Endothelial cell of umbilical vein (primary cell): ENCODE measurements around the gene IPO9. TPM values are rescaled to one million over a fixed set of nuclear protein-coding genes. Genes with fewer than 3 reads are reported as not detected.
A peak's percentile ranks its signal among the peaks of the same experiment; 100 is the strongest.

ENCODE experiments used
- BruUV-seq: library from RNA; stranded (reverse); fragments of 400-500 nt; replicated peaks from 2 replicates; lab custom pipeline; 2021; lab: Mats Ljungman, UMichigan
- CTCF ChIA-PET: fragments of 300-600, 350-600 bp; sonication (Branson Sonifier 250); formaldehyde crosslinking; loops from one replicate; lab custom pipeline; 2021; ENCODE audit warnings: antibody characterized with exemption, inconsistent platforms; lab: Charles Lee
- POLR2A ChIA-PET: fragments of 300-600, 350-600 bp; sonication (Branson Sonifier 250); formaldehyde crosslinking; loops from one replicate; lab custom pipeline; 2021; ENCODE audit warnings: antibody characterized with exemption, inconsistent platforms; lab: Charles Lee
- DNase-seq: peaks from one replicate; pipeline ENCODE4 v3.0.0-alpha.2; 2011; ENCODE audit warnings: low read depth, low spot score
- FAIRE-seq: peaks from 2 replicates; lab custom pipeline; 2011; peaks lifted over from hg19 to GRCh38; lab: Jason Lieb, UNC
- H2AFZ ChIP-seq: 2 replicates; pipeline ENCODE4 v1.6.0; 2012; ENCODE audit warnings: low read depth, low read length, control low read depth, inconsistent platforms
- H3K27ac ChIP-seq: 2 replicates; pipeline ENCODE4 v1.5.1; 2011; ENCODE audit warnings: low read depth, mild to moderate bottlenecking, control low read depth, low read length, moderate library complexity; ENCODE audit not compliant: insufficient read depth
- H3K27me3 ChIP-seq, 2 experiments: 2 replicates each; pipeline versions ENCODE4 v1.6.0 to v1.6.1; 2011; ENCODE audit warnings: low read length in 2 of 2, mixed read lengths in 1 of 2; ENCODE audit not compliant: control insufficient read depth in 2 of 2, insufficient read depth in 2 of 2
- H3K36me3 ChIP-seq, 2 experiments: 2 replicates in 1 of 2; 3 replicates in 1 of 2; pipeline ENCODE4 v1.5.1; 2011; ENCODE audit warnings: low read length in 2 of 2, mild to moderate bottlenecking in 1 of 2, moderate library complexity in 1 of 2; ENCODE audit not compliant: control insufficient read depth in 2 of 2, insufficient read depth in 2 of 2; ENCODE audit errors: extremely low read depth in 1 of 2
- H3K4me1 ChIP-seq: 3 replicates; pipeline ENCODE4 v1.5.1; 2011; ENCODE audit warnings: mild to moderate bottlenecking, low read length; ENCODE audit not compliant: control insufficient read depth, insufficient read depth; ENCODE audit errors: extremely low read depth
- H3K4me2 ChIP-seq: 2 replicates; pipeline ENCODE4 v1.6.1; 2011; ENCODE audit warnings: low read length, control low read depth, mixed read lengths; ENCODE audit not compliant: insufficient read depth
- H3K4me3 ChIP-seq, 3 experiments: fragments of 200-600 bp in 1 of 3; sonication (generic), shearing (Covaris generic) in 1 of 3; replicated peaks in 1 of 3; 2 replicates each; pipeline ENCODE4 v1.5.1; 2011 to 2016; ENCODE audit warnings: control low read depth in 3 of 3, low read length in 3 of 3, mild to moderate bottlenecking in 2 of 3, inconsistent platforms in 1 of 3, low read depth in 1 of 3, moderate library complexity in 1 of 3; ENCODE audit not compliant: insufficient read depth in 1 of 3
- H3K79me2 ChIP-seq: 2 replicates; pipeline ENCODE4 v1.6.0; 2012; ENCODE audit warnings: low read length, inconsistent platforms; ENCODE audit not compliant: control insufficient read depth, insufficient read depth
- H3K9ac ChIP-seq: replicated peaks from 2 replicates; pipeline ENCODE3; 2011; ENCODE audit warnings: low read length, control low read depth; ENCODE audit not compliant: insufficient read depth; ENCODE audit errors: extremely low read depth
- H3K9me1 ChIP-seq: replicated peaks from 3 replicates; pipeline ENCODE4 v1.6.0; 2011; ENCODE audit warnings: mild to moderate bottlenecking, low read length; ENCODE audit not compliant: control insufficient read depth, insufficient read depth; ENCODE audit errors: extremely low read depth
- H3K9me3 ChIP-seq: replicated peaks from 2 replicates; pipeline ENCODE4 v1.5.1; 2012; ENCODE audit warnings: low read length, inconsistent platforms; ENCODE audit not compliant: control insufficient read depth, insufficient read depth
- H4K20me1 ChIP-seq: replicated peaks from 2 replicates; pipeline ENCODE3; 2011; ENCODE audit warnings: mild to moderate bottlenecking, low read length; ENCODE audit not compliant: control insufficient read depth, insufficient read depth; ENCODE audit errors: extremely low read depth
- CTCF ChIP-seq, 2 donors: IDR thresholded peaks; 1 replicate in 1 of 2; 2 replicates in 1 of 2; pipeline ENCODE4 v1.5.1; 2011; ENCODE audit warnings: low read length in 2 of 2, mild to moderate bottlenecking in 2 of 2, moderate library complexity in 2 of 2, control low read depth in 1 of 2, inconsistent platforms in 1 of 2, low read depth in 1 of 2; ENCODE audit not compliant: insufficient read depth in 1 of 2; ENCODE audit errors: extremely low read depth in 1 of 2
- EZH2 ChIP-seq: IDR thresholded peaks from 2 replicates; pipeline ENCODE4 v1.6.1; 2012; ENCODE audit warnings: borderline replicate concordance, low read depth, mild to moderate bottlenecking, moderate library complexity, low read length, inconsistent platforms; ENCODE audit not compliant: severe bottlenecking
- FOS ChIP-seq: IDR thresholded peaks from 2 replicates; pipeline ENCODE4 v1.6.1; 2011; ENCODE audit warnings: mild to moderate bottlenecking, low read length, moderate library complexity, borderline replicate concordance; ENCODE audit not compliant: insufficient read depth
- GATA2 ChIP-seq: IDR thresholded peaks from 2 replicates; pipeline ENCODE4 v1.7.0; 2011; ENCODE audit warnings: low read depth, mild to moderate bottlenecking, moderate library complexity, mixed read lengths, low read length; ENCODE audit not compliant: insufficient read length, insufficient read depth
- JUN ChIP-seq: IDR thresholded peaks from 2 replicates; pipeline ENCODE4 v1.6.1; 2011; ENCODE audit warnings: borderline replicate concordance, low read depth; ENCODE audit not compliant: insufficient read length, insufficient read depth
- MAX ChIP-seq: IDR thresholded peaks from 2 replicates; pipeline ENCODE4 v1.6.1; 2011; ENCODE audit not compliant: insufficient read depth, insufficient read length
- MYC ChIP-seq: IDR thresholded peaks from one replicate; pipeline ENCODE4 v1.6.1; 2011; ENCODE audit warnings: mild to moderate bottlenecking, low read depth, low read length
- POLR2A ChIP-seq: IDR thresholded peaks from 2 replicates; pipeline ENCODE4 v1.6.1; 2012; ENCODE audit warnings: low read depth, mild to moderate bottlenecking, control low read depth, low read length
- POLR2AphosphoS5 ChIP-seq: IDR thresholded peaks from 2 replicates; pipeline ENCODE4 v1.6.1; 2012; ENCODE audit warnings: low read depth, mild to moderate bottlenecking, control low read depth, low read length, moderate library complexity; ENCODE audit not compliant: insufficient read depth
- dilution Hi-C: fragments of 300-500 bp; cut with MboI; formaldehyde crosslinking; loops from one replicate; pipeline ENCODE4 v1.15.0; 2019; ENCODE audit warnings: low sequenced_read_pairs; ENCODE audit not compliant: extremely low pct_ligation_motif_present
- intact Hi-C: fragments of 100-400 bp; cut with micrococcal nuclease; formaldehyde crosslinking; loops from one replicate; pipeline ENCODE4 v1.10.0; 2022
- polyA plus RNA-seq, 4 experiments: library from polyadenylated mRNA; depleted of rRNA in 3 of 4; stranded (reverse) in 3 of 4; unstranded in 1 of 4; fragments of >200 nt; gene quantifications; 2 replicates each; pipeline versions ENCODE4 v1.2.1 to v1.2.3, GENCODE V29; 2011 to 2012; ENCODE audit warnings: missing spikeins in 1 of 4
- total RNA-seq: library from RNA; stranded (reverse); gene quantifications from 2 replicates; pipeline ENCODE4 v1.2.3, GENCODE V29; 2021

Gene IPO9
- total and polyA plus RNA-seq, 2 donors (not counting 3 experiments of a cell fraction or from before 2014, with no cell fraction given): 53.4 to 104 TPM

GRCh38 chr1:201807958-201808632, 20.9 kb upstream of the IPO9 start:
- Histone ChIP-seq H3K9me3 (no peaks in the 10 kb centered on the region), H4K20me1 (no peaks in the 10 kb centered on the region), H3K4me2 (no peak overlapping the region), H3K27ac (no peak overlapping the region), H3K9me1 (no peaks in the 10 kb centered on the region), H2AFZ (no peak overlapping the region), H3K4me3 (no peak overlapping the region), H3K36me3 (peaks cover 53 to 79% of the 10 kb centered on the region in 2 experiments), H3K79me2 (no peaks in the 10 kb centered on the region), H3K27me3 (no peaks in the 10 kb centered on the region), H3K9ac (no peak overlapping the region), H3K4me1 (no peaks in the 10 kb centered on the region)
- TSS peak; percentile 70 for BruUV-seq
- CTCF ChIA-PET: interaction anchor here (1.3 to 2.0 kb wide), 2 partner anchors 13 to 15 kb away, joined by 5 read pairs; no protein-coding TSS in a partner anchor
- POLR2A ChIA-PET: no interaction called here
- intact Hi-C loops (no loop called here), dilution Hi-C loops (no loop called here)
- TF ChIP-seq FOS (no peak), JUN (no peak), CTCF (IDR thresholded peaks at IDR 0.05; ENCODE audit: extremely low read depth in 1 of 2, insufficient read depth in 1 of 2, low read depth in 1 of 2, low read length in 2 of 2) (no peak), MAX (no peak), MYC (no peak), POLR2AphosphoS5 (no peak), EZH2 (no peak), GATA2 (no peak), POLR2A (no peak)
- no peak for DNase-seq
- FAIRE-seq: no peak
